Smooth muscle cell (in vitro differentiated cells): Measurements from ENCODE around the gene TGM1. TPM values are rescaled to one million over a fixed set of nuclear protein-coding genes. Genes with fewer than 3 reads are reported as not detected.

ENCODE experiments used
- DNase-seq: peaks from one replicate; lab custom pipeline; 2025; ENCODE audit not compliant: unreplicated experiment; lab: John Stamatoyannopoulos, UW
- H2AFZ ChIP-seq: fragments of 200-600 bp; sonication (generic); 2 replicates; pipeline ENCODE4 v1.6.0; 2016; ENCODE audit warnings: antibody characterized with exemption, low read depth, mild to moderate bottlenecking
- H3F3A ChIP-seq: fragments of 200-600 bp; sonication (generic); 2 replicates; pipeline ENCODE4 v1.6.0; 2017; ENCODE audit warnings: antibody characterized with exemption, low read depth
- H3K27ac ChIP-seq: fragments of 200-600 bp; sonication (generic); 2 replicates; pipeline ENCODE4 v1.5.1; 2016; ENCODE audit warnings: low read depth, mild to moderate bottlenecking
- H3K27me3 ChIP-seq: fragments of 200-600 bp; sonication (generic); 2 replicates; pipeline ENCODE4 v1.6.1; 2016; ENCODE audit warnings: low read depth, mild to moderate bottlenecking
- H3K36me3 ChIP-seq: fragments of 200-600 bp; sonication (generic); 2 replicates; pipeline ENCODE4 v1.5.1; 2016; ENCODE audit warnings: low read depth
- H3K4me1 ChIP-seq: fragments of 200-600 bp; sonication (generic); 2 replicates; pipeline ENCODE4 v1.5.1; 2016; ENCODE audit warnings: low read depth
- H3K4me2 ChIP-seq: fragments of 200-600 bp; sonication (generic); 2 replicates; pipeline ENCODE4 v1.6.0; 2016; ENCODE audit warnings: mild to moderate bottlenecking
- H3K4me3 ChIP-seq: fragments of 200-600 bp; sonication (generic); 2 replicates; pipeline ENCODE4 v1.5.1; 2016; ENCODE audit warnings: mild to moderate bottlenecking
- H3K79me2 ChIP-seq: fragments of 200-600 bp; sonication (generic); 2 replicates; pipeline ENCODE4 v1.6.0; 2016; ENCODE audit warnings: low read depth, mild to moderate bottlenecking
- H3K9ac ChIP-seq: fragments of 200-600 bp; sonication (generic); 2 replicates; pipeline ENCODE4 v1.6.0; 2016; ENCODE audit warnings: low read depth
- H3K9me3 ChIP-seq: fragments of 200-600 bp; sonication (generic); replicated peaks from 2 replicates; pipeline ENCODE4 v1.5.1; 2016; ENCODE audit warnings: low read depth
- H4K20me1 ChIP-seq: fragments of 200-600 bp; sonication (generic); 2 replicates; pipeline ENCODE4 v1.6.0; 2016; ENCODE audit warnings: low read depth
- CTCF ChIP-seq: fragments of 200-600 bp; sonication (generic); IDR thresholded peaks from 2 replicates; pipeline ENCODE4 v1.5.1; 2017; ENCODE audit warnings: borderline replicate concordance, mild to moderate bottlenecking, antibody characterized with exemption; ENCODE audit not compliant: insufficient read depth, poor library complexity, severe bottlenecking
- WGBS: methylation state at CpG from one replicate; pipeline ENCODE4 v1.1.7; 2016; ENCODE audit warnings: low lambda C conversion rate; 5-methylcytosine and 5-hydroxymethylcytosine counted together
- polyA plus RNA-seq: library from polyadenylated mRNA; unstranded; fragments of >200 nt; fragmentation: Nextera tagmentation; extraction: Ambion mirVana; gene quantifications from 2 replicates; pipeline ENCODE4 v1.2.1, GENCODE V29; 2016
- total RNA-seq: library from RNA; depleted of rRNA; stranded (reverse); fragments of >200 nt; gene quantifications from 2 replicates; pipeline ENCODE4 v1.2.3, GENCODE V29; 2014

The TGM1 gene
- total and polyA plus RNA-seq, 2 experiments from 2014 or later, result 1.6 to 13.6 TPM

GRCh38 chr14:24277606-24278321 is 14.8 kb upstream of the TGM1 start:
- no peak overlapping the region for H3K4me2 ChIP-seq
- TF ChIP-seq CTCF, result no peak
- DNase-seq, result no peak
- H3F3A ChIP-seq, result no peaks in the 10 kb centered on the region
- no peaks in the 10 kb centered on the region for H3K4me1 ChIP-seq
- no peaks in the 10 kb centered on the region for H3K36me3 ChIP-seq
- no peaks in the 10 kb centered on the region for H3K9me3 ChIP-seq
- no peak overlapping the region for H3K27ac ChIP-seq
- WGBS, result 92% methylated on average over 11 of the region's 11 CpGs
- H3K79me2 ChIP-seq, result no peaks in the 10 kb centered on the region
- no peak overlapping the region for H2AFZ ChIP-seq
- H3K4me3 ChIP-seq, result no peak overlapping the region
- H4K20me1 ChIP-seq, result no peaks in the 10 kb centered on the region
- no peaks in the 10 kb centered on the region for H3K27me3 ChIP-seq
- H3K9ac ChIP-seq, result no peak overlapping the region

DNA sequence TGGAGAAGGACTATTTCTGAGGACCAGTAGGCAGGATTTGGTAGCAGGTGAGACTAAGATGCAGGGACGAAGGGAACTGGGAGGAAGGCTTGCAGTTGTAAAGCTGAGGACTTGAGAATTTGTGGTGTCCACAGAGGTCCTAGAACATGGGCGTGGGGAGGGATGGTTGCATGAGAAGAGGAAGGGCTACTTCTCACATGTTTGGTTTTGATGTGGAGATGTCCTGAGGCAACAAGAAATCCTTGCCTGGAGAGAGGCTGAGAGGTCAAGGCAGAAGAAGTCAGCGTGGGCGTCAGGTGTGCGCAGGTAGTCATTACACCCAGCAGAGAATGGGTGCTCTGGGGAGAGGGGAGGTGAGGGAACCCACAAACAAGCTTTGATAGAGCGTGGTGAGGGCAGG is 14.1 kb upstream of the TGM1 start:
- Histone ChIP-seq H2AFZ (no peak overlapping the region), H3K4me3 (no peak overlapping the region), H3K36me3 (no peaks in the 10 kb centered on the region), H3F3A (no peaks in the 10 kb centered on the region), H3K27ac (no peak overlapping the region), H3K79me2 (no peaks in the 10 kb centered on the region), H4K20me1 (no peaks in the 10 kb centered on the region), H3K9me3 (no peaks in the 10 kb centered on the region), H3K27me3 (no peaks in the 10 kb centered on the region), H3K4me2 (no peak overlapping the region), H3K9ac (no peak overlapping the region), H3K4me1 (no peaks in the 10 kb centered on the region)
- 95% methylated on average over 6 of the region's 6 CpGs for WGBS
- no peak for TF ChIP-seq CTCF
- no peak for DNase-seq

DNA sequence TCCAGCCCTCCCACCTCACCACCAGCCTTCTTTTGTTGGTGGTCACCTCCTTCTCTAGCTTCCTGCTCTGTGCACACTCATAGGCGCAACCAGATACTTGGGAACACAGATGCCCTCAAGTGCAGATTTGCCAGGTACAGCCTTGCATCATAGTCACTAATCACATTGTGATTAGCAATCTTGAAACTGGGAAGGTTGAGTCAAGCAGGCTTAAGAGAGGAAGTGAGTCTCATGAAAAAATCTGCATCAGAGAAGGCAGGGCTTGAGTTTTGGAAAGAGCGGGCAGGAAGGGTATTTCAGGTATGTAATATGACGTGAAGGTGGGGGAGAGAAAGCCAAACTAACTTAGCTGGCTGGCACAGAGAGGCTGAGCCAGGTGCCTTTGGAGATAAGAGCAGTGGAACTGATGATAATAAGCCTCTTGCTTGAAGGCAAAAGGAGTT is 11.1 kb upstream of the TGM1 start:
- Histone ChIP-seq H3K4me3 (no peak overlapping the region), H3K27me3 (no peaks in the 10 kb centered on the region), H3K79me2 (no peaks in the 10 kb centered on the region), H2AFZ (no peak overlapping the region), H3K9ac (no peak overlapping the region), H3K4me1 (no peaks in the 10 kb centered on the region), H3K27ac (peak overlapping the region; percentile 35), H3K4me2 (no peak overlapping the region), H3K36me3 (no peaks in the 10 kb centered on the region), H3F3A (no peaks in the 10 kb centered on the region), H4K20me1 (no peaks in the 10 kb centered on the region), H3K9me3 (no peaks in the 10 kb centered on the region)
- no peak for DNase-seq
- WGBS, result 73% methylated on average over 3 of the region's 3 CpGs
- TF ChIP-seq CTCF, result no peak
